ENCODE results near the gene SMPD4.
"Not testable (repeated sequence)": the region's sequence is repeated elsewhere in the genome, so short reads cannot be mapped to it uniquely, and the experiment has no call there.

DNA sequence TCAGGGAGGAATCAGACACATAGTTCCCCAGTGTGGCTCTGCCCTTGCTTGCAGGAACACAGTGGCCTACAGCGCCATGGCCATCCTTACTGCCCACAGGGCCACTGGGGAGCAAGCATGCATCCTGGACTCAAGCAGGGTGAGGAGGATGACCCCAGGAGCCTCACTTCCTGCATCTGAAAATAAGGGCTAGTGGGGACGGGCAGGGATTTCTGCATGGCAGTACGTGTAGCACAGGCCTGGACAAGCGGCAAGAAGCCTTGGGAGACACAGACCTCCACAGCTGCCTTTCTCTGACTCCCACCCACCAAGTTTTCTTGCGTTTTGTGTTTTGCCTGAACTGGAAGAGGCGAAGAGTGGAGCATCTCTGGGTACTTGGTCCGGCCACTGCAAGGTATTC lies 18.9 kb downstream of the SMPD4 start:
- not testable (repeated sequence) for TF ChIP-seq FOXK1 (CRISPR knock-in tag; IDR thresholded peaks at IDR 0.05; ENCODE audit: borderline replicate concordance, low read depth); CHD4 (IDR thresholded peaks at IDR 0.05; ENCODE audit: borderline replicate concordance, low read length); PHF5A (CRISPR knock-in tag; IDR thresholded peaks at IDR 0.05; ENCODE audit: low read depth, unreplicated experiment); GTF3A (CRISPR knock-in tag; conservative IDR thresholded peaks at IDR 0.05); ZBTB7A (CRISPR knock-in tag; IDR thresholded peaks at IDR 0.05); YY1 (IDR thresholded peaks at IDR 0.05; ENCODE audit: insufficient read depth, insufficient replicate concordance, low read depth, low read length); PRDM10 (CRISPR knock-in tag; IDR thresholded peaks at IDR 0.05; ENCODE audit: low read depth); CREB1 (IDR thresholded peaks at IDR 0.05); CREB1 (CRISPR knock-in tag; IDR thresholded peaks at IDR 0.05); SP1 (IDR thresholded peaks at IDR 0.05); SP1 (CRISPR knock-in tag; IDR thresholded peaks at IDR 0.05); ETV6 (CRISPR knock-in tag; conservative IDR thresholded peaks at IDR 0.05); ZNF883 (CRISPR knock-in tag; IDR thresholded peaks at IDR 0.05; ENCODE audit: not compliant biosample characterization); REST (IDR thresholded peaks at IDR 0.05; ENCODE audit: borderline replicate concordance in 1 of 2, low read depth in 1 of 2, low read length in 2 of 2); ATF1 (CRISPR knock-in tag; IDR thresholded peaks at IDR 0.05)

Data from HepG2 (cell line).